Measurements from ENCODE around the gene CATSPERZ. TPM values are rescaled to one million over a fixed set of nuclear protein-coding genes. Genes with fewer than 3 reads are reported as not detected.

CATSPERZ gene
- total RNA-seq, 4 donors from 2014 or later = 0.80 TPM; not detected in 3

- Histone ChIP-seq H3K36me3 (no peaks in the 10 kb centered on the region), H3K9me3 (no peaks in the 10 kb centered on the region), H3K27ac (replicated peaks in 1 of 4) (no peak overlapping the region), H3K27me3 (no peaks in the 10 kb centered on the region), H3K4me1 (peaks cover 7 to 33% (median 26%) of the 10 kb centered on the region in 4 donors), H3K4me3 (no peak overlapping the region)
- DNase-seq (ENCODE audit: extremely low spot score) = no peak
- WGBS = 82% methylated on average over 8 of the region's 8 CpGs
- intact Hi-C loops (cut with DNase I) = no loop called here
- no peak for TF ChIP-seq EP300 (IDR thresholded peaks at IDR 0.05)
These were observed 38.6 kb downstream of the CATSPERZ start for GRCh38 chr11:64338716-64339115.

- Histone ChIP-seq H3K27me3 (no peaks in the 10 kb centered on the region), H3K4me3 (no peak overlapping the region), H3K27ac (replicated peaks in 1 of 4) (no peak overlapping the region), H3K9me3 (no peaks in the 10 kb centered on the region), H3K36me3 (no peaks in the 10 kb centered on the region), H3K4me1 (peaks cover 7 to 33% (median 26%) of the 10 kb centered on the region in 4 donors)
- intact Hi-C loops (cut with DNase I) = no loop called here
- 73% methylated on average over 4 of the region's 4 CpGs for WGBS
- no peak for DNase-seq (ENCODE audit: extremely low spot score)
- TF ChIP-seq CTCF (IDR thresholded peaks at IDR 0.05) (no peak), EP300 (IDR thresholded peaks at IDR 0.05) (no peak), POLR2AphosphoS5 (IDR thresholded peaks at IDR 0.05) (no peak), POLR2A (IDR thresholded peaks at IDR 0.05; ENCODE audit: low read depth) (no peak)
These were observed 39.1 kb downstream of the CATSPERZ start for GRCh38 chr11:64339286-64339685.

DNA sequence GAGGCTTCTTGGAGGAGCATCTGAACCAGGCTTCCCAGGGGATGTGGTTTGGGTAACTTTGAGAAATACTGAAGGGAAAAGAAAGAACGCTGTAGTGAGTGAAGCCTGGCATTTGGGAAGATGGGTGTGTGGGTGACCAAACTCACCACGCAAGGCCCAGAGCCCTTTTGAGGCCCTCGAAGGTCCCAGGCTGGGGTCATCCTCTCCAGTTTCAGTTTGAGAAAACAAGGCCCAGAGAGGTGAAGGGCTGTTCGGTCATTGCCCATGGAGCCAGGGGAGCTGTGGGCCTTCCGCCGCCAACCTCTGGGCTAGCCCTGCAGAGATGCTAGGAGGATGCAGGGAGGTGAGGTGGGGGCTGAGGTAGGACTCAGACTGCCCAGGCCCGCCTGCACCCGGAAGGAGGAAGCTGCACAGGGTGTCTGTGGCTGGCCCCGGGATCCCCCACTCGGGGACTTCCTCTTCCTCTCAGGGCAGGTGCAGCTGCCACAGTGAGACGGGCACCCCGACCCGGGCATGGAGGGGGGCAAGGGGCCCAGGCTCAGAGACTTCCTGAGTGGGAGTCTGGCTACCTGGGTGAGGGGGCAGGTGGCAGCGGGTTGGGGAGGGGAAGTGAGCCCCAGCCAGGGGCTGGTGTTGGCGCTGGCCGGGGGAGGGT is 39.7 kb downstream of the CATSPERZ start, which contains the start of gene CCDC88B:
Gene CCDC88B (plus strand): TSS at position 451 of the 655 bp plus-strand sequence. CDS start 63 bp downstream, at position 514.
- Histone ChIP-seq H3K4me1 (peaks cover 7 to 33% (median 26%) of the 10 kb centered on the region in 4 donors), H3K36me3 (no peaks in the 10 kb centered on the region), H3K27me3 (no peaks in the 10 kb centered on the region), H3K9me3 (no peaks in the 10 kb centered on the region), H3K4me3 (peak within 1 kb of the TSS; percentile 32 to 47 (median 35)), H3K27ac (replicated peaks in 1 of 4) (no peak within 1 kb of the TSS)
- TF ChIP-seq POLR2AphosphoS5 (IDR thresholded peaks at IDR 0.05) = no peak
- no peak for TF ChIP-seq CTCF (IDR thresholded peaks at IDR 0.05)
- TF ChIP-seq EP300 (IDR thresholded peaks at IDR 0.05) = no peak
- no peak for TF ChIP-seq POLR2A (IDR thresholded peaks at IDR 0.05; ENCODE audit: low read depth)
- 64% methylated on average over 13 of the region's 16 CpGs for whole genome bisulfite sequencing
- DNase-seq (ENCODE audit: extremely low spot score) = no peak
- intact Hi-C loops (cut with DNase I) = no loop called here

DNA sequence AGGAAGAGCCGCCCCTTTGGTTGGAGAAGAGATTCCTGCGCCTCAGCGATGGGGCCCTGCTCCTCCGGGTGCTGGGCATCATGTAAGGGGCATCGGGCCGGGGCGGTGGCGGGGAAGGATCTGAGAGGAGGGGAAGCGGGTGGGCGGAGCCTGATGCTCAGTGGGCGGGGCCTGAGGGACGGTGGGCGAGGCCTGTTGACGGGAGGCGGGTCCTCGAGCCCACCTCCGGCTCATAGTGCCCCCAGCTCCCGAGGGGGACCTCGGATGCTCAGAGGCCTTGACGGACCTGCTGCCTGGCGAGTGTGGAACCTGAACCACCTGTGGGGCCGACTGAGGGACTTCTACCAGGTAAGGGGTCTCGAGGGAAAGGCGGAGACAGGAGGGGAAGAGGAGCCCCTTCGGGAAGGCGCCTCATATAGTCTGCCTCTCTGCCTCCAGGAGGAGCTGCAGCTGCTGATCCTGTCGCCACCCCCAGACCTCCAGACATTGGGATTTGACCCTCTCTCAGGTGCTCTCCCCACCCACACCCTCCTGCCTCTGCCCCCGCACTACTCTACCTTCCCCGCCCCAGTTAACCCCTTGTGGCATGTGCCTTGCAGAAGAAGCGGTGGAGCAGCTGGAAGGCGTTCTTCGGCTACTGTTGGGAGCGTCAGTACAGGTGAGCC is 40.6 kb downstream of the CATSPERZ start:
- intact Hi-C loops (cut with DNase I) = no loop called here
- Histone ChIP-seq H3K36me3 (no peaks in the 10 kb centered on the region), H3K27ac (replicated peaks in 1 of 4) (no peak overlapping the region), H3K4me3 (peak overlapping the region; percentile 32 to 47 (median 35)), H3K4me1 (peaks cover 7 to 33% (median 26%) of the 10 kb centered on the region in 4 donors), H3K27me3 (no peaks in the 10 kb centered on the region), H3K9me3 (no peaks in the 10 kb centered on the region)
- WGBS = 30% methylated on average over 33 of the region's 33 CpGs
- DNase-seq (ENCODE audit: extremely low spot score) = no peak
- no peak for TF ChIP-seq CTCF (IDR thresholded peaks at IDR 0.05)
- TF ChIP-seq EP300 (IDR thresholded peaks at IDR 0.05) = no peak
- no peak for TF ChIP-seq POLR2AphosphoS5 (IDR thresholded peaks at IDR 0.05)
- no peak for TF ChIP-seq POLR2A (IDR thresholded peaks at IDR 0.05; ENCODE audit: low read depth)

DNA sequence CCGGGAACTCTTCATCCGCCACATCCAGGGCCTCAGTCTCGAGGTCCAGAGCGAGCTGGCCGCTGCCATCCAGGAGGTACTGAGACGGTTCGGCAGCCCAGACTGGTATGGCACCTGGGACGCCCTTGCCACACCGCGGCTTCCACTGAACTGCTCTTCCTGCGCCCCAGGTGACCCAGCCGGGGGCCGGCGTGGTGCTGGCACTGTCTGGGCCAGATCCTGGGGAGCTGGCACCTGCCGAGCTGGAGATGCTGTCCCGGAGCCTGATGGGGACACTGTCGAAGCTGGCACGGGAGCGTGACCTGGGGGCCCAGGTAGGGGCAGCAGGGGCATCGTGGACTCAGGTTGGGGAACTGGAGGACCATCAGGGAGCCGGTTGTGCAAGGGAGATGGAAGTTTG is 41.3 kb downstream of the CATSPERZ start:
- WGBS = 88% methylated on average over 3 of the region's 21 CpGs

More for the DNA sequence above, 41.3 kb downstream of the CATSPERZ start:
- TF ChIP-seq EP300 (IDR thresholded peaks at IDR 0.05) (no peak), POLR2A (IDR thresholded peaks at IDR 0.05; ENCODE audit: low read depth) (no peak), CTCF (IDR thresholded peaks at IDR 0.05) (no peak), POLR2AphosphoS5 (IDR thresholded peaks at IDR 0.05) (no peak)
- Histone ChIP-seq H3K9me3 (no peaks in the 10 kb centered on the region), H3K27me3 (no peaks in the 10 kb centered on the region), H3K4me1 (peaks cover 7 to 33% (median 26%) of the 10 kb centered on the region in 4 donors), H3K27ac (replicated peaks in 1 of 4) (no peak overlapping the region), H3K4me3 (no peak overlapping the region), H3K36me3 (no peaks in the 10 kb centered on the region)
- DNase-seq (ENCODE audit: extremely low spot score) = no peak
- intact Hi-C loops (cut with DNase I) = no loop called here

Data from esophagus muscularis mucosa (tissue), 4 donors.